Activated CD8-positive, alpha-beta memory T cell treated with anti-CD3 and anti-CD28 coated beads, Interleukin-2, amount 10 ng/mL, durations not matched to agents 7 days and 5 days (primary cell): Measurements from ENCODE around the gene NAA25. TPM values are rescaled to one million over a fixed set of nuclear protein-coding genes. Genes with fewer than 3 reads are reported as not detected.

Source experiments
- ATAC-seq: fragments of 150-1000 bp; cut with Tn5 transposase; one replicate; pipeline ENCODE4 v1.10.0; 2021; ENCODE audit warnings: moderate library complexity
- CTCF ChIA-PET: fragments of 350-600 bp; sonication (Branson Sonifier 250); formaldehyde crosslinking; loops from one replicate; lab custom pipeline; 2021; ENCODE audit warnings: antibody characterized with exemption; lab: Charles Lee
- DNase-seq: peaks from one replicate; pipeline ENCODE4 v3.0.0-alpha.2; 2020
- H3K27ac Mint-ChIP-seq: one replicate; pipeline ENCODE4 v1.8.0; 2021; ENCODE audit warnings: mild to moderate bottlenecking, mixed read lengths
- H3K27me3 Mint-ChIP-seq: one replicate; pipeline ENCODE4 v1.8.0; 2021; ENCODE audit warnings: mixed read lengths
- H3K36me3 Mint-ChIP-seq: one replicate; pipeline ENCODE4 v1.8.0; 2021; ENCODE audit warnings: mild to moderate bottlenecking, mixed read lengths
- H3K4me1 Mint-ChIP-seq: one replicate; pipeline ENCODE4 v1.8.0; 2021; ENCODE audit warnings: mixed read lengths
- H3K4me3 Mint-ChIP-seq: one replicate; pipeline ENCODE4 v1.8.0; 2021; ENCODE audit warnings: mild to moderate bottlenecking, moderate library complexity, mixed read lengths
- H3K9me3 Mint-ChIP-seq: one replicate; pipeline ENCODE4 v1.8.0; 2022; ENCODE audit warnings: low read depth, mixed read lengths
- total RNA-seq, 2 experiments: library from RNA; stranded (reverse); gene quantifications; one replicate each; pipeline ENCODE4 v1.2.3, GENCODE V29; 2021

The NAA25 gene
- total RNA-seq, 2 experiments from 2014 or later: 30.2 to 32.1 TPM

- ATAC-seq (no peak), DNase-seq (no peak)
- no peaks in the 10 kb centered on the region for H3K9me3 Mint-ChIP-seq
- H3K4me3 Mint-ChIP-seq: no peak overlapping the region
- H3K36me3 Mint-ChIP-seq: peaks cover 37% of the 10 kb centered on the region
- no peaks in the 10 kb centered on the region for H3K27me3 Mint-ChIP-seq
- H3K4me1 Mint-ChIP-seq: peaks cover 26% of the 10 kb centered on the region
- CTCF ChIA-PET: interaction anchor here (1.1 to 2.4 kb wide), 5 partner anchors 10 to 363 kb away, joined by 3 to 8 read pairs (median 5); partner anchors contain the start of genes ERP29 and TMEM116
- no peak overlapping the region for H3K27ac Mint-ChIP-seq
Measured at GRCh38 chr12:112023759-112024396, 84.7 kb downstream of the NAA25 start.

- H3K27me3 Mint-ChIP-seq: no peaks in the 10 kb centered on the region
- peak overlapping the region; percentile 58 for H3K27ac Mint-ChIP-seq
- H3K4me1 Mint-ChIP-seq: peaks cover 32% of the 10 kb centered on the region
- DNase-seq (no peak), ATAC-seq (no peak)
- CTCF ChIA-PET: interaction anchor here (0.8 to 2.4 kb wide), 5 partner anchors 9 to 365 kb away, joined by 3 to 8 read pairs (median 5); partner anchors contain the start of genes ERP29 and TMEM116
- peaks cover 42% of the 10 kb centered on the region for H3K36me3 Mint-ChIP-seq
- H3K9me3 Mint-ChIP-seq: no peaks in the 10 kb centered on the region
- no peak overlapping the region for H3K4me3 Mint-ChIP-seq
Measured at GRCh38 chr12:112022241-112023016, 86.2 kb downstream of the NAA25 start.

DNA sequence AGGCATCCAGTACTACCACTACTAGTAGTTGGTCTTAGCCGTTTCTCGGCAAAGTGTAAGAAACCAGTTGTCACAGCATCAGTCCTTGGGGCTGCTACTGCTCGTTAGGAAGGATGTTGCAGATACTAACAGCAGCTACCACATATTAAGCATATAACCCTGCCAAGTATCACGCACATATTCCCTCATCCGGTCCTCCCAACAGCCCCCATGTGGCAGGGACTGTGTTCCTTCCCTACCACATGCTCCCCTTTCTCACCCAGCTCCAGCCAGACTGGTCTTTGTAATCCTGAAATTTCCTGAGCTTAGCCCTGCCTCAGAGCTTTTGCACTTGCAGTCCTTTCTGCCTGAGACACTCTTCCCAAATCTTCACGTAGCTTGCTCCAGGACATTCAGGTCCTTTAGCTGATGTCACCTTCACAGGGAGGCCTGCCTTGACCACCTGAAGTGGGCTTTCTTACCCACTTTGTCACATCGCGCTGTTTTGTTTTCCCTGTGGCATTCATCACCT is 87.6 kb downstream of the NAA25 start:
- H3K27me3 Mint-ChIP-seq: no peaks in the 10 kb centered on the region
- no peak for DNase-seq
- CTCF ChIA-PET: interaction anchor here (0.5 to 1.0 kb wide), 3 partner anchors 49 to 390 kb away, joined by 3 to 4 read pairs (median 3); no protein-coding TSS in a partner anchor
- H3K27ac Mint-ChIP-seq: peak overlapping the region; percentile 16
- no peaks in the 10 kb centered on the region for H3K9me3 Mint-ChIP-seq
- no peak for ATAC-seq
- peaks cover 38% of the 10 kb centered on the region for H3K4me1 Mint-ChIP-seq
- no peak overlapping the region for H3K4me3 Mint-ChIP-seq
- H3K36me3 Mint-ChIP-seq: peaks cover 51% of the 10 kb centered on the region

- peak overlapping the region; percentile 5 for H3K27ac Mint-ChIP-seq
- no peak overlapping the region for H3K4me3 Mint-ChIP-seq
- H3K36me3 Mint-ChIP-seq: peaks cover 52% of the 10 kb centered on the region
- ATAC-seq (no peak), DNase-seq (no peak)
- H3K9me3 Mint-ChIP-seq: no peaks in the 10 kb centered on the region
- H3K4me1 Mint-ChIP-seq: peaks cover 39% of the 10 kb centered on the region
- H3K27me3 Mint-ChIP-seq: no peaks in the 10 kb centered on the region
- CTCF ChIA-PET: no interaction called here
Measured at GRCh38 chr12:112018571-112019237, 89.9 kb downstream of the NAA25 start.

DNA sequence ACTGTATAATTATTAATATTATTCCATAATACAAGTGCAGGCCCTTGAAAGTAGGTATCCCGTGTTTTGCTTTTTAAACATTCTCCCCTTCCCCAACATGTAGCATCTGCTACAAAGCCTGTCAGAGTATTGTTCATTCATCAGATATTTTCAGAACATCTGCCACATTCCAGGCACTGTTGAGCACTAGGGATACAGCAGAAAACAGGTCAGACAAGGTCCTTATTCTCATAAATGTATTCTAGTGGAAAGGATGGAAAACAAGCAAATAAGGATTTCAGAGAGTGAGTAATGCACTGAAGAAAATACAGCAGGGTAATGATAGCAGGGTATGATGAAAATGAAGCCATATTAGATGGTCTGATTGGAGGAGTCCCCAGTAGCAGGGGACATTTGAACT is 91.5 kb downstream of the NAA25 start:
- H3K27ac Mint-ChIP-seq: peak overlapping the region; percentile 2
- H3K4me1 Mint-ChIP-seq: peaks cover 35% of the 10 kb centered on the region
- ATAC-seq: no peak
- H3K4me3 Mint-ChIP-seq: no peak overlapping the region
- CTCF ChIA-PET: interaction anchor here (1.2 to 1.3 kb wide), 3 partner anchors 16 to 73 kb away, joined by 3 to 7 read pairs (median 5); no protein-coding TSS in a partner anchor
- no peaks in the 10 kb centered on the region for H3K9me3 Mint-ChIP-seq
- H3K27me3 Mint-ChIP-seq: no peaks in the 10 kb centered on the region
- H3K36me3 Mint-ChIP-seq: peaks cover 44% of the 10 kb centered on the region
- DNase-seq: no peak

- peaks cover 46% of the 10 kb centered on the region for H3K4me1 Mint-ChIP-seq
- CTCF ChIA-PET: interaction anchor here (1.0 to 1.3 kb wide), 2 partner anchors 71 to 115 kb away, joined by 3 to 7 read pairs; no protein-coding TSS in a partner anchor
- ATAC-seq: no peak
Measured at GRCh38 chr12:112015938-112016337, 92.6 kb downstream of the NAA25 start.

DNA sequence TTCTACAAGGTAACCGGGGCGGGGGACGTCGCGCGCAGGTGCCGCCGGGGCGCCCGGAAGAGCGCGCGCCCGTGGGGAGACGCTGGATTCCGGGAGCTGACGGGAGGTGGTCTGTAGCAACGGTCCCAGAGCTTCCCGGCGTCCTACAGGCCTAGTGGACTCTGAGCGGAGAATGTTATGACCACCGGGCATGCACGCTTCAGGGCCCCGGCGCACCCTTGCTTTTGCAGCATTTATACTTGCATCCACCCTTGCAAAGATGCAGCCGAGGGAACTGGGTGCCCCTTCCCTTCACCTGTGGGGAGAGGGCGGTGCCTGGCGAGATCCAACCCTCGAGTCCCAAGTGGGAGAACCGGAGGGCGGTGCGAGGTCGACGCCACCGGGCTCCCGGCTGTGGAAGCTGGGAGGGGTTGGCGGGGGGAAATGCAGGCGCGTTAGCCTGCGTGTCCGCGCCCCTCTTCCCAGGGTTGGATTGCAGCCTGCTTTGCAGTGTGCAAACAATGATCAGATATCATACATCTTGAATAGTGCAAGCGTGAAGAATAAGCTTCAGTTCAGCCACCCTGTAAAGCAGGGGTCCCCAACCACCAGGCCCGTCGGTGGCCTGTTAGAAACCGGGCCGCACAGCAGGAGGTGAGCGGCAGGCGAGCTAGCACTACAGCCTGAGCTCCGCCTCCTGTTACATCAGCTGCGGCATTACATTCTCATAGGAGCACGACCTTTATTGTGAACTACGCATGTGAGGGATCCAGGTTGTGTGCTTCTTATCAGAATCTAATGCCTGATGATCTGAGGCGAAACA is 94.8 kb downstream of the NAA25 start:
- Mint-ChIP-seq H3K36me3 (peaks cover 52% of the 10 kb centered on the region), H3K4me1 (peaks cover 53% of the 10 kb centered on the region), H3K9me3 (no peaks in the 10 kb centered on the region), H3K27me3 (no peaks in the 10 kb centered on the region), H3K4me3 (peak overlapping the region; percentile 87), H3K27ac (peak overlapping the region; percentile 96)
- CTCF ChIA-PET: interaction anchor here (0.6 to 4.7 kb wide), 26 partner anchors 9 to 397 kb away, joined by 3 to 60 read pairs (median 4); partner anchors contain the start of genes MAPKAPK5 and TRAFD1
- ATAC-seq (peak; percentile 52), DNase-seq (peak; percentile 89)

More at GRCh38 chr12:112015938-112016337, 92.6 kb downstream of the NAA25 start:
- DNase-seq: no peak
- Mint-ChIP-seq H3K36me3 (peaks cover 49% of the 10 kb centered on the region), H3K27ac (peak overlapping the region; percentile 22), H3K9me3 (no peaks in the 10 kb centered on the region), H3K4me3 (peak overlapping the region; percentile 28), H3K27me3 (no peaks in the 10 kb centered on the region)

GRCh38 chr12:112012775-112013600 is 95.6 kb downstream of the NAA25 start, which contains the start of the genes ERP29 and TMEM116:
TSS of gene ERP29 (plus strand) at chr12:112013426. CDS start at chr12:112013466, 40 bp downstream.
TSS of gene TMEM116 (minus strand) at chr12:112013165. CDS start at chr12:112005270, 7,895 bp downstream.
- peaks cover 45% of the 10 kb centered on the region for H3K36me3 Mint-ChIP-seq
- DNase-seq: peak; percentile 100
- CTCF ChIA-PET: interaction anchor here (0.6 to 4.7 kb wide), 24 partner anchors 10 to 374 kb away, joined by 3 to 60 read pairs (median 4); partner anchors contain the start of genes MAPKAPK5 and TRAFD1
- peaks cover 48% of the 10 kb centered on the region for H3K4me1 Mint-ChIP-seq
- peak within 1 kb of the TSS; percentile 96 for H3K27ac Mint-ChIP-seq
- H3K4me3 Mint-ChIP-seq: peak within 1 kb of the TSS; percentile 87
- H3K9me3 Mint-ChIP-seq: no peaks in the 10 kb centered on the region
- no peaks in the 10 kb centered on the region for H3K27me3 Mint-ChIP-seq
- peak; percentile 86 for ATAC-seq

GRCh38 chr12:112011685-112012084 is 96.9 kb downstream of the NAA25 start:
- Mint-ChIP-seq H3K27ac (peak overlapping the region; percentile 96), H3K4me3 (peak overlapping the region; percentile 87), H3K27me3 (no peaks in the 10 kb centered on the region), H3K4me1 (peaks cover 49% of the 10 kb centered on the region), H3K9me3 (no peaks in the 10 kb centered on the region), H3K36me3 (peaks cover 37% of the 10 kb centered on the region)
- no peak for ATAC-seq
- DNase-seq: no peak
- CTCF ChIA-PET: interaction anchor here (1.5 to 4.7 kb wide), 5 partner anchors 9 to 66 kb away, joined by 4 to 60 read pairs (median 41); no protein-coding TSS in a partner anchor

DNA sequence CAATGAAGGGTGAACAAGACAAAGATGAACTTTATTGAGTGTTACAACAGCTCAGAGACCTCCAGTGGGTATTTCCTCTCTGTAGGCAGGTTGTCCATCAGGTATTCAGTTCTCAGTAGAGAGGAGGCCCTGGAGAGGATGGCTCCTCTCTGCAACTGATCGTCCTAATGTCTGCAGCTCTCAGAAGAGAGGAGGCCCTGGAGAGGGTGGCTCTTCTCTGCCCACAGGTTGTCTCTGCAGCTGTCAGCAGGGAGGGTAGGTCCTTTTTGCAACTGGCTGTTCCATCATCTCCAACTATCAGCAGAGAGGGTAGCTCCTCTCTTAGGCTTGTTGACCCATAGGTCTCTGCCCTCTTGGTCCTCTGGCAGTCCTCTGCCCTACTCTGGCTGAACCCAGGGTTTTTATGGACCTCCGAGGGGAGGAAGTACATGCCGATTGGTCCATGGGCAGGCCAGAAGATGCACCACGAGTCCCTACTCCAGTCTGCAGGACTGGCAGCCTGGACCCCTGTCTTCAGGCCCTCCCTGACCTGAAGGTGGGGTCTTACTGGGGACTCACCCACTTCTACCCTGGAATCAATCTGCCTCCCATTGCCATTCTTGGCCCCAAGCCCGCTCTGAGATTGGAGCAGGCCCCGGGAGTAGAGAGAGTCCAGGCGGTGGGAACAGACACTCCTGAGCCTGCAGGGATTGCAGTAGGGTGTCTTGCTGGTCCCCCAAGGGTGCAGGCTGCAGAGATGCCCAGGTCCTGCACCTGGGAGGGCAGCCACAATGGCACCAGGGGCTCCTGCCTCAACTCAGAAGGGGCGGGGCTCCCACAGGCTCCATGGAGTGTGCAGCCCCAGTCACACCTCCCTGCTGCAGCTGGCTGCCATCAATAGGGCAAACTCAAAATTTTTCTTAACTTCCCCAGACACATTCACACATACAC is 97.9 kb downstream of the NAA25 start:
- peaks cover 50% of the 10 kb centered on the region for H3K4me1 Mint-ChIP-seq

More for the DNA sequence above, 97.9 kb downstream of the NAA25 start:
- CTCF ChIA-PET: interaction anchor here (0.6 to 4.7 kb wide), 5 partner anchors 9 to 68 kb away, joined by 3 to 60 read pairs (median 5); no protein-coding TSS in a partner anchor
- no peak for DNase-seq
- peak overlapping the region; percentile 96 for H3K27ac Mint-ChIP-seq
- no peaks in the 10 kb centered on the region for H3K27me3 Mint-ChIP-seq
- peaks cover 29% of the 10 kb centered on the region for H3K36me3 Mint-ChIP-seq
- H3K4me3 Mint-ChIP-seq: peak overlapping the region; percentile 87
- ATAC-seq: no peak
- H3K9me3 Mint-ChIP-seq: no peaks in the 10 kb centered on the region
